H1 (cell line): ENCODE results near the gene MAPKAPK2. TPM values are rescaled to one million over a fixed set of nuclear protein-coding genes. Genes with fewer than 3 reads are reported as not detected.

ENCODE experiments used
- CTCF ChIA-PET: fragments of 300-600 bp; sonication (Branson Sonifier 250); formaldehyde crosslinking; loops from one replicate; lab custom pipeline; 2021; ENCODE audit not compliant: partially characterized antibody; lab: Charles Lee
- POLR2A ChIA-PET: fragments of 300-600 bp; sonication (Branson Sonifier 250); formaldehyde crosslinking; loops from one replicate; lab custom pipeline; 2021; ENCODE audit warnings: inconsistent platforms; ENCODE audit not compliant: partially characterized antibody; lab: Charles Lee
- DNase-seq, 2 experiments: peaks; one replicate each; pipeline versions ENCODE4 v3.0.0 to v3.0.0-alpha.2; 2010 to 2022; ENCODE audit warnings: low spot score in 2 of 2, low read depth in 1 of 2, mixed read lengths in 1 of 2
- FAIRE-seq: peaks from 2 replicates; lab custom pipeline; 2011; peaks lifted over from hg19 to GRCh38; lab: Jason Lieb, UNC
- H2AFZ ChIP-seq: 2 replicates; pipeline ENCODE4 v1.8.1; 2012; ENCODE audit warnings: low read length, inconsistent platforms
- H2AK5ac ChIP-seq: 2 replicates; pipeline ENCODE4 v1.6.1; 2013; ENCODE audit warnings: low read depth, low read length
- H2BK120ac ChIP-seq: replicated peaks from 2 replicates; pipeline ENCODE3; 2013; ENCODE audit warnings: low read depth, low read length, inconsistent platforms
- H2BK12ac ChIP-seq: 2 replicates; pipeline ENCODE4 v1.6.1; 2013; ENCODE audit warnings: low read depth, low read length
- H2BK15ac ChIP-seq: 2 replicates; pipeline ENCODE4 v1.6.1; 2013; ENCODE audit warnings: low read length
- H2BK20ac ChIP-seq: 2 replicates; pipeline ENCODE4 v1.6.1; 2013; ENCODE audit warnings: low read length
- H2BK5ac ChIP-seq: 2 replicates; pipeline ENCODE4 v1.6.1; 2013; ENCODE audit warnings: low read depth, low read length
- H3K14ac ChIP-seq: 2 replicates; pipeline ENCODE4 v1.6.1; 2013; ENCODE audit warnings: inconsistent platforms; ENCODE audit not compliant: insufficient read length
- H3K18ac ChIP-seq: 2 replicates; pipeline ENCODE4 v1.6.1; 2013; ENCODE audit warnings: low read length; ENCODE audit errors: extremely low read depth
- H3K23ac ChIP-seq: 2 replicates; pipeline ENCODE4 v1.6.1; 2013; ENCODE audit warnings: inconsistent platforms; ENCODE audit not compliant: insufficient read length
- H3K23me2 ChIP-seq: 2 replicates; pipeline ENCODE4 v1.6.1; 2013; ENCODE audit warnings: low read depth, low read length
- H3K27ac ChIP-seq: 2 replicates; pipeline ENCODE4 v1.6.1; 2011; ENCODE audit warnings: low read depth, low read length, inconsistent platforms
- H3K27me3 ChIP-seq, 4 experiments: replicated peaks in 1 of 4; 1 replicate in 1 of 4; 2 replicates in 3 of 4; pipeline versions ENCODE4 v1.6.1 to v1.8.1; 2011 to 2013; ENCODE audit warnings: low read length in 3 of 4, mild to moderate bottlenecking in 3 of 4, inconsistent platforms in 2 of 4, mixed read lengths in 2 of 4, moderate library complexity in 1 of 4; ENCODE audit not compliant: control insufficient read depth in 3 of 4, insufficient read depth in 3 of 4; ENCODE audit errors: extremely low read depth in 1 of 4
- H3K36me3 ChIP-seq, 4 experiments: 2 replicates each; pipeline versions ENCODE4 v1.6.1 to v1.8.1; 2011 to 2013; ENCODE audit warnings: mild to moderate bottlenecking in 4 of 4, low read length in 3 of 4, moderate library complexity in 2 of 4, control low read depth in 1 of 4, inconsistent platforms in 1 of 4; ENCODE audit not compliant: insufficient read depth in 4 of 4, control insufficient read depth in 2 of 4
- H3K4ac ChIP-seq: replicated peaks from 2 replicates; pipeline ENCODE3; 2013; ENCODE audit warnings: low read length, low read depth, mixed read lengths, inconsistent platforms; ENCODE audit not compliant: insufficient read length
- H3K4me1 ChIP-seq, 4 experiments: replicated peaks in 1 of 4; 1 replicate in 1 of 4; 2 replicates in 3 of 4; pipeline versions ENCODE4 v1.6.1 to v1.8.1; 2011 to 2013; ENCODE audit warnings: low read length in 3 of 4, inconsistent platforms in 2 of 4, mixed read lengths in 1 of 4; ENCODE audit not compliant: insufficient read depth in 4 of 4, control insufficient read depth in 3 of 4
- H3K4me2 ChIP-seq, 2 experiments: 2 replicates each; pipeline versions ENCODE4 v1.6.1 to v1.8.1; 2011 to 2013; ENCODE audit warnings: low read depth in 2 of 2, low read length in 2 of 2, control low read depth in 1 of 2, inconsistent platforms in 1 of 2, mild to moderate bottlenecking in 1 of 2; ENCODE audit not compliant: insufficient read depth in 1 of 2
- H3K4me3 ChIP-seq, 4 experiments: fragments of 200-600, 300-600 bp in 1 of 4; sonication (generic), shearing (Covaris generic), sonication (Bioruptor Twin) in 1 of 4; 2 replicates each; pipeline versions ENCODE4 v1.5.1 to v1.8.1; 2011 to 2016; ENCODE audit warnings: low read length in 4 of 4, low read depth in 3 of 4, control low read depth in 2 of 4, inconsistent platforms in 2 of 4, mild to moderate bottlenecking in 2 of 4, mixed read lengths in 1 of 4, moderate library complexity in 1 of 4; ENCODE audit not compliant: insufficient read depth in 2 of 4; ENCODE audit errors: extremely low read depth in 1 of 4
- H3K56ac ChIP-seq: replicated peaks from 2 replicates; pipeline ENCODE3; 2013; ENCODE audit warnings: low read depth, mild to moderate bottlenecking, mixed read lengths, low read length, inconsistent platforms; ENCODE audit not compliant: insufficient read length
- H3K79me1 ChIP-seq: 2 replicates; pipeline ENCODE4 v1.6.1; 2013; ENCODE audit warnings: low read depth, low read length, control low read depth
- H3K79me2 ChIP-seq, 2 experiments: 2 replicates each; pipeline versions ENCODE4 v1.6.1 to v1.8.1; 2012 to 2013; ENCODE audit warnings: low read length in 2 of 2, mild to moderate bottlenecking in 2 of 2, inconsistent platforms in 1 of 2; ENCODE audit not compliant: insufficient read depth in 2 of 2, control insufficient read depth in 1 of 2
- H3K9ac ChIP-seq, 4 experiments: replicated peaks in 1 of 4; 1 replicate in 1 of 4; 2 replicates in 3 of 4; pipeline versions ENCODE4 v1.6.1 to v1.8.1; 2011 to 2013; ENCODE audit warnings: low read depth in 3 of 4, low read length in 3 of 4, control low read depth in 2 of 4, mild to moderate bottlenecking in 2 of 4, moderate library complexity in 2 of 4, inconsistent platforms in 1 of 4; ENCODE audit errors: extremely low read depth in 1 of 4
- H3K9me3 ChIP-seq, 2 experiments: 2 replicates each; pipeline versions ENCODE4 v1.6.1 to v1.8.1; 2012 to 2013; ENCODE audit warnings: mild to moderate bottlenecking in 2 of 2, moderate library complexity in 2 of 2, control low read depth in 1 of 2, inconsistent platforms in 1 of 2, low read depth in 1 of 2, low read length in 1 of 2, mixed read lengths in 1 of 2; ENCODE audit not compliant: insufficient read depth in 2 of 2
- H4K20me1 ChIP-seq, 2 experiments: replicated peaks in 1 of 2; 2 replicates each; pipeline versions ENCODE3 to v1.8.1; 2011 to 2013; ENCODE audit warnings: inconsistent platforms in 2 of 2, low read length in 2 of 2, mild to moderate bottlenecking in 1 of 2; ENCODE audit not compliant: insufficient read depth in 2 of 2, control insufficient read depth in 1 of 2
- H4K5ac ChIP-seq: 2 replicates; pipeline ENCODE4 v1.6.1; 2013; ENCODE audit warnings: low read length, low read depth, mixed read lengths, inconsistent platforms; ENCODE audit not compliant: insufficient read length
- H4K8ac ChIP-seq: 2 replicates; pipeline ENCODE4 v1.8.0; 2013; ENCODE audit warnings: mild to moderate bottlenecking, moderate library complexity, low read length, inconsistent platforms; ENCODE audit not compliant: insufficient read depth; ENCODE audit errors: extremely low read depth
- H4K91ac ChIP-seq: replicated peaks from 2 replicates; pipeline ENCODE3; 2013; ENCODE audit warnings: low read length, mixed read lengths, inconsistent platforms; ENCODE audit not compliant: insufficient read length
- JUND ChIP-seq: IDR thresholded peaks from 2 replicates; pipeline ENCODE4 v1.6.1; 2011; ENCODE audit warnings: mild to moderate bottlenecking, improper control_type of control experiment, low read length
- SUZ12 ChIP-seq: fragments of 200-600 bp; sonication (generic); IDR thresholded peaks from 2 replicates; pipeline ENCODE4 v1.6.1; 2012; ENCODE audit warnings: mild to moderate bottlenecking, inconsistent platforms, low read length, moderate library complexity, mixed read lengths
- TAF7 ChIP-seq: optimal IDR thresholded peaks from 2 replicates; pipeline ENCODE3; 2011; ENCODE audit warnings: low read depth, mild to moderate bottlenecking, inconsistent platforms, low read length, moderate library complexity, borderline replicate concordance
- WGBS, 2 experiments: shearing (Covaris generic) in 1 of 2; methylation state at CpG; one replicate each; pipeline versions ENCODE4 v1.1.6 to v1.1.7; 2013 to 2015; ENCODE audit warnings: low lambda C conversion rate in 2 of 2, mixed read lengths in 2 of 2, inconsistent platforms in 1 of 2, low coverage in 1 of 2, missing lambda C conversion rate in 1 of 2; ENCODE audit not compliant: insufficient replicate concordance in 2 of 2, insufficient coverage in 1 of 2, insufficient read length in 1 of 2; ENCODE audit errors: extremely low coverage in 1 of 2, missing lambda C conversion rate in 1 of 2; 5-methylcytosine and 5-hydroxymethylcytosine counted together
- polyA plus RNA-seq, 7 experiments: library from polyadenylated mRNA; depleted of rRNA in 3 of 7; stranded (reverse) in 5 of 7; unstranded in 2 of 7; fragments of >200 nt in 5 of 7; fragments of 200-250 nt in 2 of 7; gene quantifications; 1 replicate in 5 of 7; 2 replicates in 1 of 7; 4 replicates in 1 of 7; pipeline versions ENCODE4 v1.2.1 to v1.2.3, GENCODE V29; 2011 to 2013; ENCODE audit warnings: missing spikeins in 2 of 7, mixed read lengths in 2 of 7
- total RNA-seq: library from RNA; stranded (reverse); fragmentation: NEBNext Ultra II Directional; extraction: Animal tissue kit (Norgen Biotek cat#: 25700); gene quantifications from 2 replicates; pipeline ENCODE4 v1.2.1, GENCODE V29; 2021

MAPKAPK2 gene
- total and polyA plus RNA-seq, 2 of the 8 experiments (the other 6 are each of a cell fraction or from before 2014, with no cell fraction given): 27.5 to 44.9 TPM

DNA sequence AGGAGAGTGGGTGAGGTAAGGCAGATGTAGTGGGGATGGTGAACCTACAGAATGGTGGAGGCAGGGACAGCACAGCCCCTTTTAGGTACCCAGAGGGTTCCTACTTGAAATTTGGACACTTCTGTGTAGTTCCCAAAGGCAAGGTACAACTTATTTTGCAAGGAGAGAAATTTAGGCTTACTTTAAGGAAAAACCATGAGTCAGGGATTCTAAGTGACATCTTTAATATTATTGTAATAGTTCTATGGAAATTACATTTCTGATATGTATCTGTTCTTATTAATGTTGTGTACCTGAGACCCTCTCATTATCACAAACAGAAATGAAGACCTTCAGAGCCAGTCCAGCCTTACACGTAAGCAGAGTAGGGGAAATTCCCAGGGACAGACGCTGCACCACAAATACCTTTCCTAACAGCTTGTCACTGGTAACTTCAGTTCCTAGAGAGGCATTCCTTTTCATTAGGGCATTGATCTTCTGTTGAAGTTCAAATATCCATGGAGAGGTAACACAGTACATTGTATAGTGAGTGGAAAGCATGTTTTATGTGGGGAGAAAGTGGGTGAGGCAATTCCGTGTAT, 41.5 kb upstream of the MAPKAPK2 start:
- Histone ChIP-seq H3K27me3 (no peaks in the 10 kb centered on the region), H4K8ac (no peak overlapping the region), H3K4me1 (peaks cover 0 to 3% (median 1%) of the 10 kb centered on the region in 4 experiments; a peak in 2 of 7 replicates), H4K91ac (no peak overlapping the region), H3K79me1 (no peaks in the 10 kb centered on the region), H3K4ac (no peak overlapping the region), H3K79me2 (no peaks in the 10 kb centered on the region), H3K18ac (no peak overlapping the region), H3K4me2 (no peak overlapping the region), H2AFZ (no peak overlapping the region), H3K4me3 (no peak overlapping the region), H2BK15ac (no peak overlapping the region), H2BK20ac (no peak overlapping the region), H3K23ac (no peak overlapping the region), H4K5ac (no peak overlapping the region), H3K14ac (no peak overlapping the region), H2BK5ac (no peak overlapping the region), H2BK12ac (no peak overlapping the region), H3K9me3 (no peaks in the 10 kb centered on the region), H3K23me2 (no peaks in the 10 kb centered on the region), H4K20me1 (no peaks in the 10 kb centered on the region), H3K27ac (no peak overlapping the region), H3K36me3 (peaks cover 2 to 3% (median 3%) of the 10 kb centered on the region in 4 experiments; a peak in 3 of 8 replicates), H3K56ac (no peak overlapping the region), H3K9ac (no peak overlapping the region), H2AK5ac (no peak overlapping the region), H2BK120ac (no peak overlapping the region)
- no peak for DNase-seq
- TF ChIP-seq JUND: no peak
- no peak for TF ChIP-seq TAF7
- no peak for TF ChIP-seq SUZ12
- FAIRE-seq: no peak
- CTCF ChIA-PET: interaction anchor here (0.6 to 1.6 kb wide), 3 partner anchors 15 to 428 kb away, joined by 3 to 9 read pairs (median 4); no protein-coding TSS in a partner anchor
- WGBS, 2 experiments: 82% methylated on average over 3 of the region's 3 CpGs; no CpG with 5 or more reads in 1 of the 2 experiments
- POLR2A ChIA-PET: interaction anchor here (0.7 kb wide), 1 partner anchor 581 kb away, joined by 3 read pairs; no protein-coding TSS in a partner anchor
